ENCODE data around the gene AP2B1. TPM values are rescaled to one million over a fixed set of nuclear protein-coding genes. Genes with fewer than 3 reads are reported as not detected.

AP2B1 gene
- total and polyA plus RNA-seq, 3 experiments from 2014 or later = 67.9 to 178 (median 163) TPM

- Histone ChIP-seq H3K27ac (ENCODE audit: low read depth, low read length) (no peak overlapping the region), H3K27me3 (ENCODE audit: insufficient read depth, low read length, poor library complexity, severe bottlenecking) (no peaks in the 10 kb centered on the region), H3K36me3 (ENCODE audit: insufficient read depth, low read length) (no peaks in the 10 kb centered on the region), H3K9me3 (ENCODE audit: low read length) (no peaks in the 10 kb centered on the region), H3K4me3 (ENCODE audit: low read length) (no peak overlapping the region), H3K4me1 (ENCODE audit: insufficient read depth, low read length) (peaks cover 25% of the 10 kb centered on the region)
- POLR2A ChIA-PET = interaction anchor here (1.5 kb wide), 1 partner anchor 35 kb away, joined by 5 read pairs; no protein-coding TSS in a partner anchor
- H3K27ac Mint-ChIP-seq = peak overlapping the region in 2 of 8 donors; percentile 24 to 69
- H3K27me3 Mint-ChIP-seq = no peaks in the 10 kb centered on the region
- H3K9me3 Mint-ChIP-seq = no peaks in the 10 kb centered on the region
- H3K36me3 Mint-ChIP-seq = peaks cover 2 to 10% (median 3%) of the 10 kb centered on the region in 3 donors
- H3K4me3 Mint-ChIP-seq = no peak overlapping the region
- peaks cover 30 to 50% (median 39%) of the 10 kb centered on the region in 3 donors for H3K4me1 Mint-ChIP-seq
- DNase-seq = no peak
- CTCF ChIA-PET = interaction anchor here (1.0 kb wide), 1 partner anchor 10 kb away, joined by 3 read pairs; no protein-coding TSS in a partner anchor
Measured at GRCh38 chr17:35543856-35544255, 43.3 kb upstream of the AP2B1 start.

GRCh38 chr17:35545150-35545549 lies 42.0 kb upstream of the AP2B1 start:
- H3K27ac Mint-ChIP-seq = no peak overlapping the region
- CTCF ChIA-PET = interaction anchor here (0.6 to 1.0 kb wide), 2 partner anchors 202 to 232 kb away, joined by 3 read pairs; no protein-coding TSS in a partner anchor
- no peak for DNase-seq

GRCh38 chr17:35546487-35546886 lies 40.6 kb upstream of the AP2B1 start:
- H3K4me3 Mint-ChIP-seq = no peak overlapping the region
- H3K9me3 Mint-ChIP-seq = no peaks in the 10 kb centered on the region
- Histone ChIP-seq H3K4me3 (ENCODE audit: low read length) (no peak overlapping the region), H3K4me1 (ENCODE audit: insufficient read depth, low read length) (peaks cover 8% of the 10 kb centered on the region), H3K27ac (ENCODE audit: low read depth, low read length) (no peak overlapping the region), H3K27me3 (ENCODE audit: insufficient read depth, low read length, poor library complexity, severe bottlenecking) (no peaks in the 10 kb centered on the region), H3K36me3 (ENCODE audit: insufficient read depth, low read length) (no peaks in the 10 kb centered on the region), H3K9me3 (ENCODE audit: low read length) (no peaks in the 10 kb centered on the region)
- peaks cover 10 to 26% (median 13%) of the 10 kb centered on the region in 3 donors for H3K4me1 Mint-ChIP-seq
- H3K27me3 Mint-ChIP-seq = no peaks in the 10 kb centered on the region
- POLR2A ChIA-PET = no interaction called here
- CTCF ChIA-PET = interaction anchor here (1.3 kb wide), 1 partner anchor 58 kb away, joined by 3 read pairs; no protein-coding TSS in a partner anchor
- peaks cover 3 to 13% (median 10%) of the 10 kb centered on the region in 3 donors for H3K36me3 Mint-ChIP-seq
- no peak for DNase-seq
- H3K27ac Mint-ChIP-seq = no peak overlapping the region

More at GRCh38 chr17:35545150-35545549, 42.0 kb upstream of the AP2B1 start:
- H3K9me3 Mint-ChIP-seq = no peaks in the 10 kb centered on the region
- POLR2A ChIA-PET = no interaction called here
- Histone ChIP-seq H3K27ac (ENCODE audit: low read depth, low read length) (no peak overlapping the region), H3K36me3 (ENCODE audit: insufficient read depth, low read length) (no peaks in the 10 kb centered on the region), H3K27me3 (ENCODE audit: insufficient read depth, low read length, poor library complexity, severe bottlenecking) (no peaks in the 10 kb centered on the region), H3K9me3 (ENCODE audit: low read length) (no peaks in the 10 kb centered on the region), H3K4me3 (ENCODE audit: low read length) (no peak overlapping the region), H3K4me1 (ENCODE audit: insufficient read depth, low read length) (peaks cover 14% of the 10 kb centered on the region)
- no peaks in the 10 kb centered on the region for H3K27me3 Mint-ChIP-seq
- H3K36me3 Mint-ChIP-seq = peaks cover 3 to 13% (median 6%) of the 10 kb centered on the region in 3 donors
- no peak overlapping the region for H3K4me3 Mint-ChIP-seq
- peaks cover 18 to 39% (median 26%) of the 10 kb centered on the region in 3 donors for H3K4me1 Mint-ChIP-seq

- ChIA-PET POLR2A (no interaction called here), CTCF (no interaction called here)
Measured at GRCh38 chr17:35548208-35548810, 38.8 kb upstream of the AP2B1 start.

GRCh38 chr17:35548978-35549377 lies 38.1 kb upstream of the AP2B1 start:
- peak overlapping the region in 2 of 8 donors; percentile 7 to 14 for H3K27ac Mint-ChIP-seq
- H3K9me3 ChIP-seq (ENCODE audit: low read length) = no peaks in the 10 kb centered on the region
- H3K4me3 ChIP-seq (ENCODE audit: low read length) = no peak overlapping the region
- no peak overlapping the region for H3K4me3 Mint-ChIP-seq
- no peaks in the 10 kb centered on the region for H3K27me3 Mint-ChIP-seq
- ChIA-PET CTCF (interaction anchor here (1.1 kb wide), 1 partner anchor 15 kb away, joined by 3 read pairs; no protein-coding TSS in a partner anchor), POLR2A (no interaction called here)
- H3K9me3 Mint-ChIP-seq = no peaks in the 10 kb centered on the region
- H3K27me3 ChIP-seq (ENCODE audit: insufficient read depth, low read length, poor library complexity, severe bottlenecking) = no peaks in the 10 kb centered on the region
- H3K4me1 ChIP-seq (ENCODE audit: insufficient read depth, low read length) = no peaks in the 10 kb centered on the region
- H3K36me3 Mint-ChIP-seq = peaks cover 0 to 10% (median 9%) of the 10 kb centered on the region in 3 donors
- no peak for DNase-seq
- no peak overlapping the region for H3K27ac ChIP-seq (ENCODE audit: low read depth, low read length)
- no peaks in the 10 kb centered on the region for H3K36me3 ChIP-seq (ENCODE audit: insufficient read depth, low read length)
- peaks cover 0 to 14% (median 0%) of the 10 kb centered on the region in 3 donors for H3K4me1 Mint-ChIP-seq

More at GRCh38 chr17:35548208-35548810, 38.8 kb upstream of the AP2B1 start:
- H3K4me1 Mint-ChIP-seq = peaks cover 3 to 19% (median 3%) of the 10 kb centered on the region in 3 donors
- peaks cover under 1% of the 10 kb centered on the region for H3K4me1 ChIP-seq (ENCODE audit: insufficient read depth, low read length)
- H3K9me3 ChIP-seq (ENCODE audit: low read length) = no peaks in the 10 kb centered on the region
- H3K4me3 Mint-ChIP-seq = no peak overlapping the region
- no peaks in the 10 kb centered on the region for H3K27me3 ChIP-seq (ENCODE audit: insufficient read depth, low read length, poor library complexity, severe bottlenecking)
- no peak for DNase-seq
- H3K36me3 Mint-ChIP-seq = peaks cover 2 to 10% (median 10%) of the 10 kb centered on the region in 3 donors
- H3K27ac ChIP-seq (ENCODE audit: low read depth, low read length) = no peak overlapping the region
- no peak overlapping the region for H3K4me3 ChIP-seq (ENCODE audit: low read length)
- no peaks in the 10 kb centered on the region for H3K27me3 Mint-ChIP-seq
- H3K9me3 Mint-ChIP-seq = no peaks in the 10 kb centered on the region
- no peaks in the 10 kb centered on the region for H3K36me3 ChIP-seq (ENCODE audit: insufficient read depth, low read length)
- H3K27ac Mint-ChIP-seq = peak overlapping the region in 1 of 8 donors; percentile 67

- no peak overlapping the region for H3K27ac ChIP-seq (ENCODE audit: low read depth, low read length)
- H3K4me3 ChIP-seq (ENCODE audit: low read length) = no peak overlapping the region
- Mint-ChIP-seq H3K4me1 (peaks cover 0 to 4% (median 0%) of the 10 kb centered on the region in 3 donors), H3K27me3 (peaks cover 0 to 2% of the 10 kb centered on the region in 2 donors), H3K36me3 (peaks cover 0 to 10% (median 9%) of the 10 kb centered on the region in 3 donors), H3K9me3 (no peaks in the 10 kb centered on the region), H3K27ac (no peak overlapping the region), H3K4me3 (no peak overlapping the region)
- H3K36me3 ChIP-seq (ENCODE audit: insufficient read depth, low read length) = no peaks in the 10 kb centered on the region
- DNase-seq = no peak
- no peaks in the 10 kb centered on the region for H3K27me3 ChIP-seq (ENCODE audit: insufficient read depth, low read length, poor library complexity, severe bottlenecking)
- ChIA-PET POLR2A (no interaction called here), CTCF (no interaction called here)
- H3K9me3 ChIP-seq (ENCODE audit: low read length) = no peaks in the 10 kb centered on the region
- no peaks in the 10 kb centered on the region for H3K4me1 ChIP-seq (ENCODE audit: insufficient read depth, low read length)
Measured at GRCh38 chr17:35553310-35553709, 33.8 kb upstream of the AP2B1 start.

GRCh38 chr17:35554668-35555067 lies 32.5 kb upstream of the AP2B1 start:
- no peak overlapping the region for H3K27ac ChIP-seq (ENCODE audit: low read depth, low read length)
- H3K4me1 Mint-ChIP-seq = no peaks in the 10 kb centered on the region
- no peaks in the 10 kb centered on the region for H3K27me3 ChIP-seq (ENCODE audit: insufficient read depth, low read length, poor library complexity, severe bottlenecking)
- DNase-seq = no peak
- no peaks in the 10 kb centered on the region for H3K4me1 ChIP-seq (ENCODE audit: insufficient read depth, low read length)
- H3K9me3 Mint-ChIP-seq = no peaks in the 10 kb centered on the region
- ChIA-PET CTCF (interaction anchor here (0.6 to 1.3 kb wide), 3 partner anchors 21 to 242 kb away, joined by 3 read pairs; no protein-coding TSS in a partner anchor), POLR2A (interaction anchor here (0.5 to 0.6 kb wide), 2 partner anchors 16 to 123 kb away, joined by 4 to 6 read pairs; no protein-coding TSS in a partner anchor)
- H3K36me3 ChIP-seq (ENCODE audit: insufficient read depth, low read length) = no peaks in the 10 kb centered on the region
- H3K27me3 Mint-ChIP-seq = peaks cover 5 to 8% of the 10 kb centered on the region in 2 donors
- H3K4me3 ChIP-seq (ENCODE audit: low read length) = no peak overlapping the region
- peak overlapping the region in 1 of 8 donors; percentile 54 for H3K27ac Mint-ChIP-seq
- H3K36me3 Mint-ChIP-seq = peaks cover 0 to 7% (median 5%) of the 10 kb centered on the region in 3 donors
- H3K4me3 Mint-ChIP-seq = no peak overlapping the region
- no peaks in the 10 kb centered on the region for H3K9me3 ChIP-seq (ENCODE audit: low read length)

- Histone ChIP-seq H3K4me1 (ENCODE audit: insufficient read depth, low read length) (no peaks in the 10 kb centered on the region), H3K27me3 (ENCODE audit: insufficient read depth, low read length, poor library complexity, severe bottlenecking) (no peaks in the 10 kb centered on the region), H3K4me3 (ENCODE audit: low read length) (no peak overlapping the region), H3K36me3 (ENCODE audit: insufficient read depth, low read length) (no peaks in the 10 kb centered on the region), H3K9me3 (ENCODE audit: low read length) (no peaks in the 10 kb centered on the region), H3K27ac (ENCODE audit: low read depth, low read length) (no peak overlapping the region)
- Mint-ChIP-seq H3K4me3 (no peak overlapping the region), H3K27ac (no peak overlapping the region), H3K36me3 (peaks cover 0 to 6% (median 4%) of the 10 kb centered on the region in 3 donors), H3K27me3 (peaks cover 12 to 14% of the 10 kb centered on the region in 2 donors), H3K9me3 (no peaks in the 10 kb centered on the region), H3K4me1 (no peaks in the 10 kb centered on the region)
- no peak for DNase-seq
- ChIA-PET POLR2A (interaction anchor here (0.7 to 1.1 kb wide), 2 partner anchors 23 to 61 kb away, joined by 3 to 4 read pairs; partner anchors contain the start of gene PEX12), CTCF (no interaction called here)
Measured at GRCh38 chr17:35555691-35556090, 31.4 kb upstream of the AP2B1 start.
